ENCODE measurements around the gene TMEM203.

- TF ChIP-seq CTCF (conservative IDR thresholded peaks at IDR 0.05; ENCODE audit: low read depth in 2 of 2) (no peak), EZH2 (IDR thresholded peaks at IDR 0.05; ENCODE audit: low read depth, unreplicated experiment) (no peak), EZH2phosphoT487 (IDR thresholded peaks at IDR 0.05; ENCODE audit: unreplicated experiment) (no peak), POLR2AphosphoS5 (IDR thresholded peaks at IDR 0.05; ENCODE audit: low read depth) (no peak), JUNB (IDR thresholded peaks at IDR 0.05; ENCODE audit: unreplicated experiment) (no peak), ETS1 (IDR thresholded peaks at IDR 0.05) (no peak), STAT1 (IDR thresholded peaks at IDR 0.05; ENCODE audit: unreplicated experiment) (no peak), REST (IDR thresholded peaks at IDR 0.05; ENCODE audit: unreplicated experiment) (no peak), CREB1 (CRISPR knock-in tag; IDR thresholded peaks at IDR 0.05; ENCODE audit: low read depth) (no peak), ZNF331 (CRISPR knock-in tag; IDR thresholded peaks at IDR 0.05; ENCODE audit: low read depth) (no peak), ZNF462 (CRISPR knock-in tag; IDR thresholded peaks at IDR 0.05) (no peak), NANOG (IDR thresholded peaks at IDR 0.05; ENCODE audit: borderline replicate concordance) (no peak), ZNF114 (CRISPR knock-in tag; IDR thresholded peaks at IDR 0.05) (no peak)
Observed at GRCh38 chr9:137220317-137221094, 15.1 kb upstream of the TMEM203 start.
